ENCODE results near the gene OTUD5.
"Not testable (repeated sequence)": the region's sequence is repeated elsewhere in the genome, so short reads cannot be mapped to it uniquely, and the experiment has no call there.

Gene OTUD5

DNA sequence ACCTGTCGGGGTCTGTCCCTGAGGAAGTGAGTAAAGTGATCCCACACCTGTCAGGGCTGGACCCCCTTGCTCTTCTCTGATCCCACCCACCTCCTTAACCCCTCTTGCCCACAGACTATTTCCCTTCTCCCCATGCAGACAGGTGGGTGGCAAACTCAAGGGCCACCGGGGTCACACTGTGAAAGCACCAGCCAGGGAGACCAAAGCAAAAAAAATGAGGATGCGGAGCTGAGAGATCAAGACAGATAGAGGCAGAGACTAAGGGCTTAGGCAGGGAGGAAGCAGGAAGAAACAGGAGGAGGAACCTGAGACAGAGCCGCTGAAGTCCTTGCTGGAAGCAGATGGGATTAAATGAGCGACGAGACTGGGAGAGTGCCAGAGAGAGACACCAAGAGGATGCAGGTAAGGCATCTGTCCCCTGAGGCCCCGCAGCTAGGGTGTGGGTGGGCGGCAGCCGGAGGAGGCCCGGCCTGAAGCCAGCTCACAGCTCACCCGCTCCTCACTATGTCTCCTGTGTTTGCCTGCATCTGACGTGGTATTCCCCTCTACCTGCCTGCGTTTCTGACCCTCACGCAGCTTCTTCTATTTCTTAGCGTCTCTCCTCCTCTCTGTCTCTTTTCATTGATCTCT, 67.0 kb downstream of the OTUD5 start:
- DNase-seq (ENCODE audit: low read depth): no peak

DNA sequence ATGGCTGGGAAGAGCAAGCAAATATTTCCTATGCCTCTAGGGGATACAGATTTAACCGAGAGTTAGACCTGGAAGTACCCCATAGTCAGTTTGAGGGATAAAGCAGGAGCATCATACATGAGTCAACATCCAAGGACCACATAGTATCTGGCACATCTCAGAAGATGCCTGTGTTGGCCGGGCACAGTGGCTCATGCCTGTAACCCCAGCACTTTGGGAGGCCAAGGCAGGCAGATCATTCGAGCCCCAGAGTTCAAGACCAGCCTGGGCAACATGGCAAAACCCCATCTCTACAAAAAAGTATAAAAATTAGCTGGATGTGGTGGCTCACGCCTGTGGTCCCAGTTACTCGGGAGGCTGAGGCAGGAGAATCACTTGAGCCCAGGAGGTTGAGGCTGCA, 70.8 kb downstream of the OTUD5 start:
- not testable (repeated sequence) for DNase-seq (ENCODE audit: low read depth)

DNA sequence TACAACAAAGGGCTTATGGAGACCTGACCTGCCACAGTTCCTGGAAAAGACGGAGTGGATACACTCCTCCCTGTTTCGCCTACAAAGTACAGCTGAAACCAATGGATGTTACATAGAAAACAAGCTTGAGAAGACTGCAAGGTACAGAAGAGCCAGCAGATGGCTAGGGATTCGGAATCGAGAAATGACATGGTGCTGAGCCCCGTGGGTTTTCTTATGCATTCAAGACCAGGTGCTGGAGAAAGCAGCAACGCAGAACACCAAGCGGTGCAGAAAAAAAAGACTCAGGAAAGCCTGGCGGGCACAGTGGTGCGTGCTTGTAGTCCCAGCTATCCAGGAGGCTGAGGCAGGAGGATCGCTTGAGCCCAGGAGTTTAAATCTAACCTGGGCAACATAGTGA, 73.7 kb downstream of the OTUD5 start:
- DNase-seq (ENCODE audit: low read depth): no peak

DNA sequence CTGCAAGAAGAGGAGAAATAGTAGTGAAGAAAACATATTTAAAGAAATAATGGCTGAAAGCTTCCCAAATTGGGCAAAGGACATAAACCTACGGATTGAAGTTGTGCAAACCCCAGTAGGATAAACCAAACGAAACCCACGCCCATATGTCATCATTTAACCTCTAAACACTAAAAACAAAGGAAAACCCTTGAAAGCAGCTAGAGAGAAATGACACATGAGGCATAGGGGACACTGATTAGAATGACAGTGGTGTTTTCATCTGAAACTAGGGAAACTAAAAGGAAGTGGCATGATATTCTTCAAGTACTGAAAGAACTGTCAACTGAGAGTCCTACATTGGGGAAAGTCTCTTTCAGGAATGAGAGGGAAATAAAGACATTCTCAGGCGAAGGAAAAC, 80.5 kb downstream of the OTUD5 start:
- DNase-seq (ENCODE audit: low read depth): not testable (repeated sequence)

Measured in activated T-helper 9 cell treated with anti-CD3 and anti-CD28 coated beads, Interleukin-2, amount 50 U/mL, for 16 hours (primary cell).